H1 (cell line): ENCODE results near the gene MAPT. TPM values are rescaled to one million over a fixed set of nuclear protein-coding genes. Genes with fewer than 3 reads are reported as not detected.

Source experiments
- CTCF ChIA-PET: fragments of 300-600 bp; sonication (Branson Sonifier 250); formaldehyde crosslinking; loops from one replicate; lab custom pipeline; 2021; ENCODE audit not compliant: partially characterized antibody; lab: Charles Lee
- POLR2A ChIA-PET: fragments of 300-600 bp; sonication (Branson Sonifier 250); formaldehyde crosslinking; loops from one replicate; lab custom pipeline; 2021; ENCODE audit warnings: inconsistent platforms; ENCODE audit not compliant: partially characterized antibody; lab: Charles Lee
- DNase-seq, 2 experiments: peaks; one replicate each; pipeline versions ENCODE4 v3.0.0 to v3.0.0-alpha.2; 2010 to 2022; ENCODE audit warnings: low spot score in 2 of 2, low read depth in 1 of 2, mixed read lengths in 1 of 2
- FAIRE-seq: peaks from 2 replicates; lab custom pipeline; 2011; peaks lifted over from hg19 to GRCh38; lab: Jason Lieb, UNC
- H2AFZ ChIP-seq: 2 replicates; pipeline ENCODE4 v1.8.1; 2012; ENCODE audit warnings: low read length, inconsistent platforms
- H2AK5ac ChIP-seq: 2 replicates; pipeline ENCODE4 v1.6.1; 2013; ENCODE audit warnings: low read depth, low read length
- H2BK120ac ChIP-seq: replicated peaks from 2 replicates; pipeline ENCODE3; 2013; ENCODE audit warnings: low read depth, low read length, inconsistent platforms
- H2BK12ac ChIP-seq: 2 replicates; pipeline ENCODE4 v1.6.1; 2013; ENCODE audit warnings: low read depth, low read length
- H2BK15ac ChIP-seq: 2 replicates; pipeline ENCODE4 v1.6.1; 2013; ENCODE audit warnings: low read length
- H2BK20ac ChIP-seq: 2 replicates; pipeline ENCODE4 v1.6.1; 2013; ENCODE audit warnings: low read length
- H2BK5ac ChIP-seq: 2 replicates; pipeline ENCODE4 v1.6.1; 2013; ENCODE audit warnings: low read depth, low read length
- H3K14ac ChIP-seq: 2 replicates; pipeline ENCODE4 v1.6.1; 2013; ENCODE audit warnings: inconsistent platforms; ENCODE audit not compliant: insufficient read length
- H3K18ac ChIP-seq: 2 replicates; pipeline ENCODE4 v1.6.1; 2013; ENCODE audit warnings: low read length; ENCODE audit errors: extremely low read depth
- H3K23ac ChIP-seq: 2 replicates; pipeline ENCODE4 v1.6.1; 2013; ENCODE audit warnings: inconsistent platforms; ENCODE audit not compliant: insufficient read length
- H3K23me2 ChIP-seq: 2 replicates; pipeline ENCODE4 v1.6.1; 2013; ENCODE audit warnings: low read depth, low read length
- H3K27ac ChIP-seq: 2 replicates; pipeline ENCODE4 v1.6.1; 2011; ENCODE audit warnings: low read depth, low read length, inconsistent platforms
- H3K27me3 ChIP-seq, 4 experiments: replicated peaks in 1 of 4; 1 replicate in 1 of 4; 2 replicates in 3 of 4; pipeline versions ENCODE4 v1.6.1 to v1.8.1; 2011 to 2013; ENCODE audit warnings: low read length in 3 of 4, mild to moderate bottlenecking in 3 of 4, inconsistent platforms in 2 of 4, mixed read lengths in 2 of 4, moderate library complexity in 1 of 4; ENCODE audit not compliant: control insufficient read depth in 3 of 4, insufficient read depth in 3 of 4; ENCODE audit errors: extremely low read depth in 1 of 4
- H3K36me3 ChIP-seq, 4 experiments: 2 replicates each; pipeline versions ENCODE4 v1.6.1 to v1.8.1; 2011 to 2013; ENCODE audit warnings: mild to moderate bottlenecking in 4 of 4, low read length in 3 of 4, moderate library complexity in 2 of 4, control low read depth in 1 of 4, inconsistent platforms in 1 of 4; ENCODE audit not compliant: insufficient read depth in 4 of 4, control insufficient read depth in 2 of 4
- H3K4ac ChIP-seq: replicated peaks from 2 replicates; pipeline ENCODE3; 2013; ENCODE audit warnings: low read length, low read depth, mixed read lengths, inconsistent platforms; ENCODE audit not compliant: insufficient read length
- H3K4me1 ChIP-seq, 4 experiments: replicated peaks in 1 of 4; 1 replicate in 1 of 4; 2 replicates in 3 of 4; pipeline versions ENCODE4 v1.6.1 to v1.8.1; 2011 to 2013; ENCODE audit warnings: low read length in 3 of 4, inconsistent platforms in 2 of 4, mixed read lengths in 1 of 4; ENCODE audit not compliant: insufficient read depth in 4 of 4, control insufficient read depth in 3 of 4
- H3K4me2 ChIP-seq, 2 experiments: 2 replicates each; pipeline versions ENCODE4 v1.6.1 to v1.8.1; 2011 to 2013; ENCODE audit warnings: low read depth in 2 of 2, low read length in 2 of 2, control low read depth in 1 of 2, inconsistent platforms in 1 of 2, mild to moderate bottlenecking in 1 of 2; ENCODE audit not compliant: insufficient read depth in 1 of 2
- H3K4me3 ChIP-seq, 4 experiments: fragments of 200-600, 300-600 bp in 1 of 4; sonication (generic), shearing (Covaris generic), sonication (Bioruptor Twin) in 1 of 4; 2 replicates each; pipeline versions ENCODE4 v1.5.1 to v1.8.1; 2011 to 2016; ENCODE audit warnings: low read length in 4 of 4, low read depth in 3 of 4, control low read depth in 2 of 4, inconsistent platforms in 2 of 4, mild to moderate bottlenecking in 2 of 4, mixed read lengths in 1 of 4, moderate library complexity in 1 of 4; ENCODE audit not compliant: insufficient read depth in 2 of 4; ENCODE audit errors: extremely low read depth in 1 of 4
- H3K56ac ChIP-seq: replicated peaks from 2 replicates; pipeline ENCODE3; 2013; ENCODE audit warnings: low read depth, mild to moderate bottlenecking, mixed read lengths, low read length, inconsistent platforms; ENCODE audit not compliant: insufficient read length
- H3K79me1 ChIP-seq: 2 replicates; pipeline ENCODE4 v1.6.1; 2013; ENCODE audit warnings: low read depth, low read length, control low read depth
- H3K79me2 ChIP-seq, 2 experiments: 2 replicates each; pipeline versions ENCODE4 v1.6.1 to v1.8.1; 2012 to 2013; ENCODE audit warnings: low read length in 2 of 2, mild to moderate bottlenecking in 2 of 2, inconsistent platforms in 1 of 2; ENCODE audit not compliant: insufficient read depth in 2 of 2, control insufficient read depth in 1 of 2
- H3K9ac ChIP-seq, 4 experiments: replicated peaks in 1 of 4; 1 replicate in 1 of 4; 2 replicates in 3 of 4; pipeline versions ENCODE4 v1.6.1 to v1.8.1; 2011 to 2013; ENCODE audit warnings: low read depth in 3 of 4, low read length in 3 of 4, control low read depth in 2 of 4, mild to moderate bottlenecking in 2 of 4, moderate library complexity in 2 of 4, inconsistent platforms in 1 of 4; ENCODE audit errors: extremely low read depth in 1 of 4
- H3K9me3 ChIP-seq, 2 experiments: 2 replicates each; pipeline versions ENCODE4 v1.6.1 to v1.8.1; 2012 to 2013; ENCODE audit warnings: mild to moderate bottlenecking in 2 of 2, moderate library complexity in 2 of 2, control low read depth in 1 of 2, inconsistent platforms in 1 of 2, low read depth in 1 of 2, low read length in 1 of 2, mixed read lengths in 1 of 2; ENCODE audit not compliant: insufficient read depth in 2 of 2
- H4K20me1 ChIP-seq, 2 experiments: replicated peaks in 1 of 2; 2 replicates each; pipeline versions ENCODE3 to v1.8.1; 2011 to 2013; ENCODE audit warnings: inconsistent platforms in 2 of 2, low read length in 2 of 2, mild to moderate bottlenecking in 1 of 2; ENCODE audit not compliant: insufficient read depth in 2 of 2, control insufficient read depth in 1 of 2
- H4K5ac ChIP-seq: 2 replicates; pipeline ENCODE4 v1.6.1; 2013; ENCODE audit warnings: low read length, low read depth, mixed read lengths, inconsistent platforms; ENCODE audit not compliant: insufficient read length
- H4K8ac ChIP-seq: 2 replicates; pipeline ENCODE4 v1.8.0; 2013; ENCODE audit warnings: mild to moderate bottlenecking, moderate library complexity, low read length, inconsistent platforms; ENCODE audit not compliant: insufficient read depth; ENCODE audit errors: extremely low read depth
- H4K91ac ChIP-seq: replicated peaks from 2 replicates; pipeline ENCODE3; 2013; ENCODE audit warnings: low read length, mixed read lengths, inconsistent platforms; ENCODE audit not compliant: insufficient read length
- ASH2L ChIP-seq: fragments of 200-600, 300-600 bp; sonication (generic); IDR thresholded peaks from one replicate; pipeline ENCODE4 v1.7.1; 2017; ENCODE audit warnings: low read length
- ATF2 ChIP-seq: IDR thresholded peaks from 2 replicates; pipeline ENCODE4 v1.6.1; 2012; ENCODE audit warnings: low read length, inconsistent platforms
- CBX8 ChIP-seq: fragments of 300-800, 300-1000 bp; sonication (generic); IDR thresholded peaks from 2 replicates; pipeline ENCODE4 v1.7.1; 2016; ENCODE audit warnings: low read depth, low read length, borderline replicate concordance
- E2F6 ChIP-seq: IDR thresholded peaks from 2 replicates; pipeline ENCODE4 v1.6.1; 2012; ENCODE audit warnings: inconsistent platforms
- HDAC6 ChIP-seq: IDR thresholded peaks from one replicate; pipeline ENCODE4 v1.7.1; 2012; ENCODE audit warnings: low read depth, mild to moderate bottlenecking, inconsistent platforms, low read length, moderate library complexity
- KDM1A ChIP-seq: fragments of 200-600, 300-600 bp; sonication (generic); IDR thresholded peaks from 2 replicates; pipeline ENCODE4 v1.7.1; 2016; ENCODE audit warnings: mild to moderate bottlenecking, low read length, borderline replicate concordance
- PHF8 ChIP-seq: fragments of 200-600 bp; sonication (generic); conservative IDR thresholded peaks from 2 replicates; pipeline ENCODE4 v1.7.1; 2012; ENCODE audit warnings: low read depth, mild to moderate bottlenecking, inconsistent platforms, low read length, moderate library complexity
- RFX5 ChIP-seq: IDR thresholded peaks from 2 replicates; pipeline ENCODE4 v1.6.1; 2011; ENCODE audit warnings: low read depth, low read length, improper control_type of control experiment, borderline replicate concordance
- SP2 ChIP-seq: IDR thresholded peaks from 2 replicates; pipeline ENCODE4 v1.6.1; 2012; ENCODE audit warnings: mild to moderate bottlenecking, low read length, inconsistent platforms
- YY1 ChIP-seq: IDR thresholded peaks from 2 replicates; pipeline ENCODE4 v1.6.1; 2011; ENCODE audit warnings: low read depth, mild to moderate bottlenecking, low read length
- WGBS, 2 experiments: shearing (Covaris generic) in 1 of 2; methylation state at CpG; one replicate each; pipeline versions ENCODE4 v1.1.6 to v1.1.7; 2013 to 2015; ENCODE audit warnings: low lambda C conversion rate in 2 of 2, mixed read lengths in 2 of 2, inconsistent platforms in 1 of 2, low coverage in 1 of 2, missing lambda C conversion rate in 1 of 2; ENCODE audit not compliant: insufficient replicate concordance in 2 of 2, insufficient coverage in 1 of 2, insufficient read length in 1 of 2; ENCODE audit errors: extremely low coverage in 1 of 2, missing lambda C conversion rate in 1 of 2; 5-methylcytosine and 5-hydroxymethylcytosine counted together
- polyA plus RNA-seq, 7 experiments: library from polyadenylated mRNA; depleted of rRNA in 3 of 7; stranded (reverse) in 5 of 7; unstranded in 2 of 7; fragments of >200 nt in 5 of 7; fragments of 200-250 nt in 2 of 7; gene quantifications; 1 replicate in 5 of 7; 2 replicates in 1 of 7; 4 replicates in 1 of 7; pipeline versions ENCODE4 v1.2.1 to v1.2.3, GENCODE V29; 2011 to 2013; ENCODE audit warnings: missing spikeins in 2 of 7, mixed read lengths in 2 of 7
- total RNA-seq: library from RNA; stranded (reverse); fragmentation: NEBNext Ultra II Directional; extraction: Animal tissue kit (Norgen Biotek cat#: 25700); gene quantifications from 2 replicates; pipeline ENCODE4 v1.2.1, GENCODE V29; 2021

Gene MAPT
- total and polyA plus RNA-seq, 2 of the 8 experiments (the other 6 are each of a cell fraction or from before 2014, with no cell fraction given): 0.54 to 1.7 TPM

- Histone ChIP-seq H2AFZ (no peak overlapping the region), H2BK20ac (no peak overlapping the region), H4K91ac (no peak overlapping the region), H4K20me1 (no peaks in the 10 kb centered on the region), H3K23me2 (0 out of 2 replicates have a peak, but pooled peaks cover 2% of the 10 kb centered on the region), H3K27ac (no peak overlapping the region), H3K14ac (no peak overlapping the region), H2BK12ac (no peak overlapping the region), H3K18ac (no peak overlapping the region), H4K8ac (no peak overlapping the region), H3K36me3 (no peaks in the 10 kb centered on the region), H3K9me3 (no peaks in the 10 kb centered on the region), H3K56ac (no peak overlapping the region), H3K23ac (no peak overlapping the region), H3K79me1 (no peaks in the 10 kb centered on the region), H2BK15ac (no peak overlapping the region), H3K27me3 (peaks cover under 1 to 7% (median 5%) of the 10 kb centered on the region in 4 experiments), H2AK5ac (no peak overlapping the region), H2BK5ac (no peak overlapping the region), H3K79me2 (no peaks in the 10 kb centered on the region), H4K5ac (no peak overlapping the region), H3K4me3 (no peak overlapping the region)
- POLR2A ChIA-PET: no interaction called here
- CTCF ChIA-PET: interaction anchor here (0.7 to 1.4 kb wide), 6 partner anchors 12 to 114 kb away, joined by 3 to 5 read pairs (median 4); no protein-coding TSS in a partner anchor
- DNase-seq: no peak
- no peak for FAIRE-seq
- WGBS, 2 experiments: 62% methylated on average over 5 of the region's 5 CpGs; no CpG with 5 or more reads in 1 of the 2 experiments
- no peak for TF ChIP-seq SP2
- TF ChIP-seq E2F6: no peak
- TF ChIP-seq HDAC6: no peak
- TF ChIP-seq KDM1A: no peak
- no peak for TF ChIP-seq CBX8
- no peak for TF ChIP-seq ATF2
- no peak for TF ChIP-seq YY1
- no peak for TF ChIP-seq RFX5
- no peak for TF ChIP-seq ASH2L
- TF ChIP-seq PHF8: no peak
- TF ChIP-seq, all 59 proteins: peak for 0
- no peak overlapping the region for H3K9ac ChIP-seq
- H2BK120ac ChIP-seq: no peak overlapping the region
- no peaks in the 10 kb centered on the region for H3K4me1 ChIP-seq
- no peak overlapping the region for H3K4me2 ChIP-seq
- H3K4ac ChIP-seq: no peak overlapping the region
Measured at GRCh38 chr17:45888392-45888791, 6.0 kb upstream of the MAPT start.
